Gastroesophageal sphincter (tissue), 4 donors: ENCODE results near the gene NMD3. TPM values are rescaled to one million over a fixed set of nuclear protein-coding genes. Genes with fewer than 3 reads are reported as not detected.

ENCODE experiments used
- ATAC-seq: fragments of 150-250 bp; one replicate; pipeline ENCODE4 v1.9.1; 2016; ENCODE audit warnings: mild to moderate bottlenecking, moderate library complexity
- H3K27ac ChIP-seq, 4 donors: fragments of 200-600 bp; sonication (generic) in 3 of 4; 1 replicate in 3 of 4; 2 replicates in 1 of 4; pipeline ENCODE4 v1.5.1; 2016 to 2019
- H3K27me3 ChIP-seq: fragments of 200-600 bp; sonication (generic); one replicate; pipeline ENCODE4 v1.5.1; 2019
- H3K36me3 ChIP-seq, 2 donors: fragments of 200-600 bp; sonication (generic); one replicate each; pipeline ENCODE4 v1.5.1; 2019; ENCODE audit warnings: control low read depth in 1 of 2
- H3K4me1 ChIP-seq, 3 donors: fragments of 200-600 bp; sonication (generic); 1 replicate in 2 of 3; 2 replicates in 1 of 3; pipeline ENCODE4 v1.5.1; 2016 to 2019; ENCODE audit warnings: control low read depth in 2 of 3
- H3K4me3 ChIP-seq, 2 donors: fragments of 200-600 bp; sonication (generic); one replicate each; pipeline ENCODE4 v1.5.1; 2019; ENCODE audit warnings: mild to moderate bottlenecking in 1 of 2, moderate library complexity in 1 of 2
- H3K9me3 ChIP-seq, 3 donors: fragments of 200-600 bp; sonication (generic); one replicate each; pipeline ENCODE4 v1.5.1; 2017 to 2019; ENCODE audit warnings: control low read depth in 2 of 3
- EP300 ChIP-seq: sonication (generic); formaldehyde crosslinking; IDR thresholded peaks from one replicate; pipeline ENCODE4 v1.6.1; 2017; ENCODE audit warnings: antibody characterized with exemption, mild to moderate bottlenecking
- POLR2A ChIP-seq, 2 donors: fragments of 450-650 bp; IDR thresholded peaks; one replicate each; pipeline ENCODE4 v1.6.1; 2017; ENCODE audit warnings: antibody characterized with exemption in 2 of 2, mild to moderate bottlenecking in 2 of 2, moderate library complexity in 1 of 2
- POLR2AphosphoS5 ChIP-seq: sonication (generic); formaldehyde crosslinking; IDR thresholded peaks from one replicate; pipeline ENCODE4 v1.6.1; 2017; ENCODE audit warnings: antibody characterized with exemption
- WGBS, 2 donors: methylation state at CpG; one replicate each; pipeline ENCODE4 v1.1.5; 2018; ENCODE audit warnings: low coverage in 1 of 2; 5-methylcytosine and 5-hydroxymethylcytosine counted together
- total RNA-seq, 4 donors: library from RNA; depleted of rRNA; stranded (reverse); fragments of >200 nt; gene quantifications; one replicate each; pipeline ENCODE4 v1.1.0, GENCODE V29; 2016
- TF ChIP-seq, protein P1 (sequence below), 4 experiments: fragments of 200-600 bp in 2 of 4; fragments of 450-650 bp in 2 of 4; sonication (generic) in 1 of 4; IDR thresholded peaks; one replicate each; pipeline ENCODE4 v1.5.1; 2017 to 2019; ENCODE audit warnings: antibody characterized with exemption in 4 of 4, mild to moderate bottlenecking in 2 of 4, moderate library complexity in 2 of 4

The NMD3 gene
- total RNA-seq, 4 donors from 2014 or later, result 26.1 to 72.8 (median 51.8) TPM

DNA sequence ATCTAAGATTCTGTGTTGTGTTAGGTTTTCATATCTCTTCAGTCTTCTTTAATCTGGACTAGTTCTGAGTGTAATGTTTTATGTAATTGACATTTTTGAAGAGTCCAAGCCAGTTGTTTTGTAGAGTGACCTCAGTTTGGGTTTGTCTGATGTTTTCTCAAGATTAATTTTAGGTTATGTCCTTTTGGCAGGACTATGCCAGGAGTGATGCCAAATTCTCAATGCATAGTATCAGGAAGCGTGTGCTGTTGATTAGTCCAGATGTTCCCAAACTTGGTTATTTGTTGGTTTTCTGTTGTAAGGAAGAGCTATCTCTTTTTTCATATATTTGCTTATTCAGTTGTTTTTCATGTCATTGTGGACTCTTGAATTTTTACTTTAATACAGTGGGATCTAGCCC is 32.6 kb downstream of the NMD3 start:
- peaks cover 7 to 80% of the 10 kb centered on the region in 2 donors for H3K36me3 ChIP-seq
- TF ChIP-seq EP300 (no peak), POLR2A (IDR thresholded peaks at IDR 0.05) (no peak), POLR2AphosphoS5 (no peak)
- TF ChIP-seq, protein P1, sequence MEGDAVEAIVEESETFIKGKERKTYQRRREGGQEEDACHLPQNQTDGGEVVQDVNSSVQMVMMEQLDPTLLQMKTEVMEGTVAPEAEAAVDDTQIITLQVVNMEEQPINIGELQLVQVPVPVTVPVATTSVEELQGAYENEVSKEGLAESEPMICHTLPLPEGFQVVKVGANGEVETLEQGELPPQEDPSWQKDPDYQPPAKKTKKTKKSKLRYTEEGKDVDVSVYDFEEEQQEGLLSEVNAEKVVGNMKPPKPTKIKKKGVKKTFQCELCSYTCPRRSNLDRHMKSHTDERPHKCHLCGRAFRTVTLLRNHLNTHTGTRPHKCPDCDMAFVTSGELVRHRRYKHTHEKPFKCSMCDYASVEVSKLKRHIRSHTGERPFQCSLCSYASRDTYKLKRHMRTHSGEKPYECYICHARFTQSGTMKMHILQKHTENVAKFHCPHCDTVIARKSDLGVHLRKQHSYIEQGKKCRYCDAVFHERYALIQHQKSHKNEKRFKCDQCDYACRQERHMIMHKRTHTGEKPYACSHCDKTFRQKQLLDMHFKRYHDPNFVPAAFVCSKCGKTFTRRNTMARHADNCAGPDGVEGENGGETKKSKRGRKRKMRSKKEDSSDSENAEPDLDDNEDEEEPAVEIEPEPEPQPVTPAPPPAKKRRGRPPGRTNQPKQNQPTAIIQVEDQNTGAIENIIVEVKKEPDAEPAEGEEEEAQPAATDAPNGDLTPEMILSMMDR (IDR thresholded peaks at IDR 0.05), result no peak
- ATAC-seq, result no peak
- no peak overlapping the region for H3K27ac ChIP-seq
- H3K27me3 ChIP-seq, result no peaks in the 10 kb centered on the region
- H3K9me3 ChIP-seq, result no peaks in the 10 kb centered on the region
- no peak overlapping the region for H3K4me3 ChIP-seq
- no peaks in the 10 kb centered on the region for H3K4me1 ChIP-seq
- WGBS, 2 donors, result 36 to 83% methylated on average over 1 of the region's 1 CpG

DNA sequence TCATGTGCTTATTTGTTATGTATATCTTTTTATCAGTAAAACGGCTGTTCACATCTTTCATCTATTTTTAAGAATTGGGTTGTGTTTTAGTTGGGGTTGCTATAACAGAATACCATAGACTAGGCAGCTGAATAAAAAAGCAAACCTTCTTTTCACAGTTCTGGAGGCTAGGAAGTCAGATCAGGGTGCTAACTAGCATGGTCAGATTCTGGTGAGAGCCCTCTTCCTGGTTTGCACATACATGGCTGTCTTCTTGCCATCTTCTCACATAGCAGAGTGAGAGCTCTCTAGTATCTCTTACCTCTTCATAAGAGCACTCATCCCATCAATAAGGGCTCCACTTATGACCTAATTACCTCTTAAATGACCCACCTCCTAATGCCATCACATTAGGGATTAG is 33.8 kb downstream of the NMD3 start:
- Histone ChIP-seq H3K36me3 (peaks cover 4 to 73% of the 10 kb centered on the region in 2 donors), H3K27ac (no peak overlapping the region), H3K27me3 (no peaks in the 10 kb centered on the region), H3K4me1 (no peaks in the 10 kb centered on the region), H3K9me3 (no peaks in the 10 kb centered on the region), H3K4me3 (no peak overlapping the region)
- no peak for TF ChIP-seq POLR2A (IDR thresholded peaks at IDR 0.05)
- no peak for TF ChIP-seq POLR2AphosphoS5
- TF ChIP-seq, protein P1 (IDR thresholded peaks at IDR 0.05), result no peak
- no peak for TF ChIP-seq EP300
- WGBS, 2 donors, result 10 to 73% methylated on average over 1 of the region's 1 CpG
- ATAC-seq, result no peak

DNA sequence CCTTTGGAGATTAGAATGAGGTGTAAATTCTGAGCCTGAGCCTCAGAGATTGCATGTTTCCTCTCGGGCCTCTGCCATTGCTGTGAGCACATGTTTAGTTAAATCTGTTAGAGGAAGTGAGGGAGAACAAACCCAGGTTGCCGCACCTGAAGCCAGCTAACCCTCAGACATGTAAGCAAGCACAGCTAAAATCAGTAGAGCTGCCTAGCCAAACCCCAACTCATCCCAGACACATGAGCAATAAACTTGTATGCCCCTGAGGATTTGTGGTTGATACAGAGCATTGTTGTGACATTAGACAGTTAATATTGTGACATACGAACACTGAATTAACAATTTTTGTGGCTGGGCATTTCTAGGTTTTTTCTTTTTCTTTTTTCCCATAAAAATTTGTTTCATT is 41.9 kb downstream of the NMD3 start:
- Histone ChIP-seq H3K4me1 (no peaks in the 10 kb centered on the region), H3K9me3 (no peaks in the 10 kb centered on the region), H3K27me3 (no peaks in the 10 kb centered on the region), H3K36me3 (peaks cover 0 to 24% of the 10 kb centered on the region in 2 donors), H3K27ac (no peak overlapping the region), H3K4me3 (no peak overlapping the region)
- TF ChIP-seq POLR2A (IDR thresholded peaks at IDR 0.05) (no peak), POLR2AphosphoS5 (no peak), EP300 (no peak)
- TF ChIP-seq, protein P1 (IDR thresholded peaks at IDR 0.05), result no peak
- no peak for ATAC-seq
- WGBS, 2 donors, result 89 to 95% methylated on average over 1 to 2 of the region's 3 CpGs

DNA sequence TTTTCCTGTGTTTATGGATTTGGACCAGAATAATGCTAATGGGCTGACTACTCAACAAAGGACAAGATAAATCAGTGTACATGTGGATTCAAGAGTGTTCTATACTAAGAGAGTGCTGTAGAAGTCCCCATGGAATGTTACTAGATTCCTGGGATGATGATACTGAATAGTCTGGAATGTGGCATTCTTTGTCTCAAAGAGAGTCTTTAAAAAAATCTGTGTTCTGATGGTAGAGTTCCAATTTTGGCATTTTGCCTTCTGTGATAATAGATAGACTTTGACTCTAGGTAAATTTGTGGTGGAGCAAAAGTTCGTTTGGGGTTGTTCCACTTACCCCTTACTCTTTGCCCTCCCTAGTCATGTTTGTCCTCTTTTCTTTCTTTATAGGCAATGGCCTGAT is 43.7 kb downstream of the NMD3 start:
- WGBS, 2 donors, result 71 to 90% methylated on average over 1 of the region's 1 CpG
- Histone ChIP-seq H3K36me3 (peaks cover 0 to 21% of the 10 kb centered on the region in 2 donors), H3K4me1 (no peaks in the 10 kb centered on the region), H3K27me3 (no peaks in the 10 kb centered on the region), H3K4me3 (no peak overlapping the region), H3K27ac (no peak overlapping the region), H3K9me3 (no peaks in the 10 kb centered on the region)
- ATAC-seq, result no peak
- TF ChIP-seq POLR2AphosphoS5, result no peak
- TF ChIP-seq EP300, result no peak
- TF ChIP-seq, protein P1 (IDR thresholded peaks at IDR 0.05), result no peak
- no peak for TF ChIP-seq POLR2A (IDR thresholded peaks at IDR 0.05)

DNA sequence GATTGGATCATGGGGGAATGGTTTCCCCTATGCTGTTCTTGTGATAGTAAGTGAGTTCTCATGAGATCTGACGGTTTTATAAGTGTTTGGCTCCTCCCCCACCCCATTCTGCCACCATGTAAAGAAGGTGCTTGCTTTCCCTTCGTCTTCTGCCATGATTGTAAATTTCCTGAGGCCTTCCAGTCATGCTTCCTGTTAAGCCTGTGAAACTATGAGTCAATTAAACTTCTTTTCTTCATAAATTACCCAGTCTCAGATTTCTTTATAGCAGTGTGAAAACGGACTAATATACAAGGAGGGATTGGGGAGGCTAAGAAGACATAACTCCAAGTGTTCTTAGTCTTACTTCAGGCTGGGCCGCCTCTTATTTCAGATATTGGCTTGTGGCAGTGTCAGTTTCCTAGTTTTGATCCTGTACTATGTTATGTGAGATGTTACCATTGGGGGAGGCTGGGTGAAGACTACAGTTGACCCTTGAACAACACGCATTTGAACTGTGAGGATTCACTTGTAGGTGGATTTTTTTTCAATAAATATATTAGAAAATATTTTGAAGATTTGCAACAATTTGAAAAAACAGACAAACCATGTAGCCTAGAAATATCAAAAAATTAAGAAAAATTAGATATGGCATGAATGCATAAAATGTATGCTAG is 44.9 kb downstream of the NMD3 start:
- H3K9me3 ChIP-seq, result no peaks in the 10 kb centered on the region
- ATAC-seq, result no peak
- no peaks in the 10 kb centered on the region for H3K4me1 ChIP-seq
- WGBS, 2 donors, result 75 to 100% methylated on average over 3 to 4 of the region's 5 CpGs
- peaks cover 0 to 23% of the 10 kb centered on the region in 2 donors for H3K36me3 ChIP-seq
- no peaks in the 10 kb centered on the region for H3K27me3 ChIP-seq
- H3K4me3 ChIP-seq, result no peak overlapping the region
- no peak overlapping the region for H3K27ac ChIP-seq
- TF ChIP-seq EP300, result no peak
- TF ChIP-seq POLR2AphosphoS5, result no peak
- no peak for TF ChIP-seq POLR2A (IDR thresholded peaks at IDR 0.05)
- TF ChIP-seq, protein P1 (IDR thresholded peaks at IDR 0.05), result no peak
